Activated CD8-positive, alpha-beta memory T cell treated with anti-CD3 and anti-CD28 coated beads for 36 hours (primary cell): ENCODE results near the gene STMND1. TPM values are rescaled to one million over a fixed set of nuclear protein-coding genes. Genes with fewer than 3 reads are reported as not detected.
"Not testable (repeated sequence)": the region's sequence is repeated elsewhere in the genome, so short reads cannot be mapped to it uniquely, and the experiment has no call there.

Experiments used
- CTCF ChIA-PET: fragments of 350-600 bp; sonication (Branson Sonifier 250); formaldehyde crosslinking; loops from one replicate; lab custom pipeline; 2021; ENCODE audit warnings: antibody characterized with exemption; lab: Charles Lee
- POLR2A ChIA-PET: fragments of 350-600 bp; sonication (Branson Sonifier 250); formaldehyde crosslinking; loops from one replicate; lab custom pipeline; 2021; ENCODE audit warnings: antibody characterized with exemption; lab: Charles Lee
- total RNA-seq, 2 experiments: library from RNA; stranded (reverse); gene quantifications; one replicate each; pipeline ENCODE4 v1.2.3, GENCODE V29; 2021

Gene STMND1
- total RNA-seq, result not detected

GRCh38 chr6:17101422-17102257, at the start of gene STMND1:
Gene STMND1, plus strand, starts transcription at chr6:17102050. Its CDS starts 208 bp downstream, at chr6:17102258.
- ChIA-PET CTCF (no interaction called here), POLR2A (no interaction called here)

- ChIA-PET CTCF (no interaction called here), POLR2A (no interaction called here)
Observed at GRCh38 chr6:17054647-17055046, 47.2 kb upstream of the STMND1 start.

GRCh38 chr6:17057322-17057721, 44.5 kb upstream of the STMND1 start:
- ChIA-PET POLR2A (no interaction called here), CTCF (no interaction called here)

- ChIA-PET POLR2A (no interaction called here), CTCF (no interaction called here)
Observed at GRCh38 chr6:17058550-17058949, 43.3 kb upstream of the STMND1 start.

- CTCF ChIA-PET, result no interaction called here
- POLR2A ChIA-PET, result no interaction called here
Observed at GRCh38 chr6:17059022-17059421, 42.8 kb upstream of the STMND1 start.

GRCh38 chr6:17059850-17060249, 42.0 kb upstream of the STMND1 start:
- POLR2A ChIA-PET, result no interaction called here
- CTCF ChIA-PET, result no interaction called here

- CTCF ChIA-PET, result no interaction called here
- POLR2A ChIA-PET, result no interaction called here
Observed at GRCh38 chr6:17061097-17061496, 40.8 kb upstream of the STMND1 start.

GRCh38 chr6:17062871-17063440, 38.9 kb upstream of the STMND1 start:
- ChIA-PET POLR2A (no interaction called here), CTCF (interaction anchor here (0.5 kb wide), 1 partner anchor 32 kb away, joined by 4 read pairs; no protein-coding TSS in a partner anchor)

GRCh38 chr6:17064975-17065374, 36.9 kb upstream of the STMND1 start:
- POLR2A ChIA-PET, result no interaction called here
- CTCF ChIA-PET, result no interaction called here

GRCh38 chr6:17066610-17067009, 35.2 kb upstream of the STMND1 start:
- POLR2A ChIA-PET, result no interaction called here

GRCh38 chr6:17068972-17069371, 32.9 kb upstream of the STMND1 start:
- CTCF ChIA-PET, POLR2A ChIA-PET: not testable (repeated sequence)

More at GRCh38 chr6:17066610-17067009, 35.2 kb upstream of the STMND1 start:
- CTCF ChIA-PET, result interaction anchor here (1.9 kb wide), 1 partner anchor 19 kb away, joined by 6 read pairs; no protein-coding TSS in a partner anchor

- POLR2A ChIA-PET, CTCF ChIA-PET: not testable (repeated sequence)
Observed at GRCh38 chr6:17070400-17070799, 31.4 kb upstream of the STMND1 start.

GRCh38 chr6:17073596-17073995, 28.3 kb upstream of the STMND1 start:
- POLR2A ChIA-PET, CTCF ChIA-PET: not testable (repeated sequence)

- CTCF ChIA-PET, result no interaction called here
- POLR2A ChIA-PET, result no interaction called here
Observed at GRCh38 chr6:17081273-17081672, 20.6 kb upstream of the STMND1 start.

GRCh38 chr6:17081860-17082508, 19.9 kb upstream of the STMND1 start:
- ChIA-PET POLR2A (no interaction called here), CTCF (interaction anchor here (0.6 kb wide), 1 partner anchor 765 kb away, joined by 4 read pairs; no protein-coding TSS in a partner anchor)

- ChIA-PET CTCF (no interaction called here), POLR2A (no interaction called here)
Observed at GRCh38 chr6:17083397-17083796, 18.5 kb upstream of the STMND1 start.

GRCh38 chr6:17086469-17086868, 15.4 kb upstream of the STMND1 start:
- CTCF ChIA-PET, result interaction anchor here (1.1 to 1.6 kb wide), 2 partner anchors 20 to 323 kb away, joined by 3 to 6 read pairs; no protein-coding TSS in a partner anchor
- POLR2A ChIA-PET, result interaction anchor here (0.7 kb wide), 1 partner anchor 210 kb away, joined by 4 read pairs; no protein-coding TSS in a partner anchor

- CTCF ChIA-PET, result no interaction called here
- POLR2A ChIA-PET, result no interaction called here
Observed at GRCh38 chr6:17088091-17088611, 13.7 kb upstream of the STMND1 start.

GRCh38 chr6:17091122-17091521, 10.7 kb upstream of the STMND1 start:
- CTCF ChIA-PET, result no interaction called here

GRCh38 chr6:17093686-17094085, 8.2 kb upstream of the STMND1 start:
- ChIA-PET CTCF (interaction anchor here (0.6 to 1.2 kb wide), 2 partner anchors 430 to 757 kb away, joined by 3 read pairs; no protein-coding TSS in a partner anchor), POLR2A (no interaction called here)

More at GRCh38 chr6:17091122-17091521, 10.7 kb upstream of the STMND1 start:
- POLR2A ChIA-PET, result no interaction called here
